SU-DHL-6 (cell line): ENCODE measurements around the gene POLN.

ENCODE experiments used
- CTCF ChIP-seq: fragments of 200-600 bp; sonication (generic); IDR thresholded peaks from one replicate; pipeline ENCODE4 v1.5.1; 2017; ENCODE audit warnings: antibody characterized with exemption, mild to moderate bottlenecking, low read length, moderate library complexity; ENCODE audit not compliant: insufficient read depth, poor library complexity, severe bottlenecking
- EZH2phosphoT487 ChIP-seq: fragments of 200-600 bp; sonication (generic), shearing (Covaris generic); conservative IDR thresholded peaks from 2 replicates; pipeline ENCODE4 v1.6.1; 2018; ENCODE audit warnings: mild to moderate bottlenecking, antibody characterized with exemption, low read length, moderate library complexity, mixed read lengths

- TF ChIP-seq CTCF (no peak), EZH2phosphoT487 (no peak)
These were observed 171.9 kb downstream of the POLN start for GRCh38 chr4:2069986-2070385.
